HG03135 (cell line): ENCODE measurements around the gene SNX9.

Experiments
- ATAC-seq: cut with Tn5 transposase; IDR thresholded peaks from one replicate; pipeline ENCODE4 v1.9.1; 2021; ENCODE audit warnings: mild to moderate bottlenecking, moderate library complexity; ENCODE audit not compliant: unreplicated experiment

Gene SNX9

GRCh38 chr6:157800420-157801237, 22.4 kb upstream of the SNX9 start:
- peak; percentile 95 for ATAC-seq

- ATAC-seq, result no peak
Observed at GRCh38 chr6:157804448-157805327, 18.4 kb upstream of the SNX9 start.

GRCh38 chr6:157806131-157806855, 16.8 kb upstream of the SNX9 start:
- no peak for ATAC-seq

GRCh38 chr6:157806856-157807215, 16.2 kb upstream of the SNX9 start:
- no peak for ATAC-seq

- ATAC-seq, result no peak
Observed at GRCh38 chr6:157808405-157808950, 14.6 kb upstream of the SNX9 start.

- no peak for ATAC-seq
Observed at GRCh38 chr6:157809613-157810012, 13.4 kb upstream of the SNX9 start.

GRCh38 chr6:157811137-157811475, 11.9 kb upstream of the SNX9 start:
- no peak for ATAC-seq

- no peak for ATAC-seq
Observed at GRCh38 chr6:157811476-157812173, 11.4 kb upstream of the SNX9 start.

- ATAC-seq, result no peak
Observed at GRCh38 chr6:157812425-157813171, 10.4 kb upstream of the SNX9 start.

GRCh38 chr6:157813191-157813590, 9.9 kb upstream of the SNX9 start:
- no peak for ATAC-seq

GRCh38 chr6:157813750-157814455, 9.1 kb upstream of the SNX9 start:
- no peak for ATAC-seq

- ATAC-seq, result no peak
Observed at GRCh38 chr6:157814883-157815282, 8.2 kb upstream of the SNX9 start.

GRCh38 chr6:157821342-157822033, 1.6 kb upstream of the SNX9 start:
- no peak for ATAC-seq

- ATAC-seq, result peak; percentile 5
Observed at GRCh38 chr6:157822245-157823000, 623 bp upstream of the SNX9 start.

GRCh38 chr6:157823528-157824370, 703 bp downstream of the SNX9 start:
- ATAC-seq, result peak; percentile 42

- ATAC-seq, result no peak
Observed at GRCh38 chr6:157825243-157825904, 2.3 kb downstream of the SNX9 start.
